Caki2 (cell line): ENCODE data around the gene SNCAIP. TPM values are rescaled to one million over a fixed set of nuclear protein-coding genes. Genes with fewer than 3 reads are reported as not detected.

ENCODE experiments used
- DNase-seq: peaks from one replicate; pipeline ENCODE4 v3.0.0-alpha.2; 2015; ENCODE audit warnings: low read depth
- in situ Hi-C: cut with HindIII; loops from 2 replicates; pipeline ENCODE4 v1.10.0; 2016; ENCODE audit warnings: low sequenced_read_pairs, low pct_unique_long_range_greater_than_20kb, mixed read lengths
- total RNA-seq: library from RNA; depleted of rRNA; stranded (reverse); fragments of >200 nt; shearing (Covaris generic); gene quantifications from 2 replicates; pipeline ENCODE4 v1.2.3, GENCODE V29; 2014; ENCODE audit warnings: low replicate concordance

The SNCAIP gene
- total RNA-seq, 1 experiment from 2014 or later: not detected

- no peak for DNase-seq
- in situ Hi-C loops: no loop called here
These were observed 508 bp upstream of the SNCAIP start for GRCh38 chr5:122311497-122311960.

DNA sequence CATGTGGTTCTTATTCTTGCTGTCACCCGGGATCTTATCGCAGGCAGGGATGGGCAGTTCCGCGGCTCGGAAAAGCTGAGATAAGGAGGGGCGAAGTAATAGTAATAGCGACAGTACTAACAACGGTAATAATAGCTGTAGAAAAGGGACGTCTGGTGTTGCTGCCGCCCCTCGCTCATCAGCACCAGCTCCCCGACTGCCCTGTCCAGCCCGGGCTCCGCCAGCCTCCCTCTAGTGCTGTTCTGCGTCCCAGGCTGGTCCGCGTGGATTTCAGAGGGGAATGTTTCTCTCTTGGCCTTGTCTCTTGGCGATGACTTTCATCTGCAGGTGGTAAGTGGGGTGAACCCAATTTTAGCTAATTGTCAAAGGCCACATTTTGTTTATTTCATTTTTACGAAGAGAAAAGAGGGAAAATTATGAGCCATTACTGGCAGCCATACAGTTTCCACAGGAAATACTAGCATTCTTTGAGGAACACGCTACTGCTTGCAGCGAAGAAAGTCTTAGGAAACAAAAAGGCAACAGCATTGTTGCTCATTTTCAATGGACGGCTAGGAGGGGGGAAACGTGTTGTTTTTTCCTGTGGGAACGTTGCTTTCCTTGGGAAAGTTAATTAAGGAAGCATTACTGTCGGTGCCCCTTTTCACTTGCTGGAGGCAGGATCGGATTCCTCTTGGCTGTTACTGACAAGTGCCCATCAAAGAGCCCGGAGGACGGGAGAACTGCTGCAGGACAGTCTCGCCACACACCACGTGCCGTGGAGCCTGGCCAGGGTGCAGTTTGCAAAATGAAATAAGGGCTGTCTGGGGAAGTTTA lies 762 bp downstream of the SNCAIP start:
- DNase-seq: no peak
- in situ Hi-C loops: no loop called here

- in situ Hi-C loops: no loop called here
These were observed 2.0 kb downstream of the SNCAIP start for GRCh38 chr5:122314036-122314435.

GRCh38 chr5:122315521-122315920 lies 3.5 kb downstream of the SNCAIP start:
- DNase-seq: no peak
- in situ Hi-C loops: no loop called here

More at GRCh38 chr5:122314036-122314435, 2.0 kb downstream of the SNCAIP start:
- no peak for DNase-seq

DNA sequence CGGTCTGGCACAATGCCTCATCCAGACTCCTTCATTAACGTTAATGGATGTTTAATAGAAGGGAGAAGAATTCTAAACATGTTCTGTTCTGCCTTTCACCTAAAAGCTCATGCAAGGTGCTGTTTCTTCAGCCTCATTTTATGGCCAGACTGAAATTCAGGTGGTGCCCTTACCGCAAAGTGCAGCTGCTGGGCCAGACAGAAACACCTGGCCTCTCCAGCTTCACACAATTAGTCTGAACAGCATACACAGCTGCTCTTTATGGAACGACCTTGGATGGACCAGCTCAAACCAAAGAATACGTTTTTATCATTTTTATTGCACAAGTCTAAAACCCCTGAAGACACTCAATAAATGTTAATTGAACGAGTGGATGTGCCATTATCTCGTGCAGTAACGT lies 4.6 kb downstream of the SNCAIP start:
- in situ Hi-C loops: no loop called here
- DNase-seq: no peak

GRCh38 chr5:122319897-122320296 lies 7.9 kb downstream of the SNCAIP start:
- no peak for DNase-seq
- in situ Hi-C loops: no loop called here

- DNase-seq: no peak
- in situ Hi-C loops: no loop called here
These were observed 9.9 kb downstream of the SNCAIP start for GRCh38 chr5:122321921-122322320.

DNA sequence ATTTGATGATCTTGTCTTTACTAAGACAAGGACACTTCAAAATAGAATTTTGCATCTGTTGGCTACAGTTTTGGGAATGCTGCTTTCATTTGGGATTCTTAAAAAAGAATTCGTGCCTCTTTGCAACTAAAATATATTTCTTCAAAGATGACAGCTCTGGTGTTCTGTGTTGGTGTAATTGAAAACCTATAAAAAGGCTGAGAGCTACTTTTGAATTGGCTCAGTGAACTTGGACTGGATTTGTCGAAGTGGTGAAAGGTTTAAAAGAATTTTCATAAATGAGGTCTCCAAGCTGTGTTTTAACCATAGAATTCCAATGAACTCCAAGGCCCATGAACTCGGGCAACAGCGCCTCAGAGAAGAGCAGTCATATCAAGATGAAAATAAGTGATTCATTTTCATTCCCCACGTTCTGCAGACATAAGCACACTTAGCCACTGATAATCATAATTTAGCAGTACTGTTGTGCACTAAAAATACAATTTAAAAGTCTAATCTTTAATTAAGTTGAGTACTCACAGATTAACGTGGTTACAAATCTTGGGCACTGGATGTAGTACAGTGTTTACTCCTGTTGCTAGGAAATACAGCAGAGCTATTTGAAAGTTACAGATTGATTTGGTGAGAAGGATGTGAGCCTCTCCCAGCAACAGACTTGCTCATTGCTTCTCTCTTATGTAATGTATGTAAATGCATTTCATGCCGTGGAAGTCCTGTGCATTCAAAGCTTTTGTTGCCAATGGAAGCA lies 10.9 kb downstream of the SNCAIP start:
- no peak for DNase-seq
- in situ Hi-C loops: no loop called here

GRCh38 chr5:122323738-122324137 lies 11.7 kb downstream of the SNCAIP start:
- DNase-seq: no peak
- in situ Hi-C loops: no loop called here

DNA sequence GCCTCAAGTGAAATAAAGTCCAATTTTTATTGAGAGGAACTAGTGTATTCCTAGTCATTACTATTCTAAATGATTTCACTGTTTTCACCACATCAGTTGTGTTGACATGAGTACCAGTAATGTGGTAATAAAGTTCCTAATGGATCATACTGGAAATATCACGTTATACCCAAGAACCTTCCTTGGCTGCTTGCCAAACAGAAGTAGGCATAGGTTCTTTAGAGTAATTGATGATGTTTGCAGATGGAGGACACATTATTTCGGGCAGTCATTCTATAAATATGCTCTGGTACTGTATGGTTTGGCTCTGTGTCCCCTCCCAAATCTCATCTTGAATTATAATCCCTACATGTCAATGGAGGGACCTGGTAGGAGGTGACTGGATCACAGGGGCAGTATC lies 15.1 kb downstream of the SNCAIP start:
- DNase-seq: no peak
- in situ Hi-C loops: no loop called here

- no peak for DNase-seq
- in situ Hi-C loops: no loop called here
These were observed 18.8 kb downstream of the SNCAIP start for GRCh38 chr5:122330881-122331280.

GRCh38 chr5:122332599-122333555 lies 20.8 kb downstream of the SNCAIP start:
- DNase-seq: no peak
- in situ Hi-C loops: no loop called here

DNA sequence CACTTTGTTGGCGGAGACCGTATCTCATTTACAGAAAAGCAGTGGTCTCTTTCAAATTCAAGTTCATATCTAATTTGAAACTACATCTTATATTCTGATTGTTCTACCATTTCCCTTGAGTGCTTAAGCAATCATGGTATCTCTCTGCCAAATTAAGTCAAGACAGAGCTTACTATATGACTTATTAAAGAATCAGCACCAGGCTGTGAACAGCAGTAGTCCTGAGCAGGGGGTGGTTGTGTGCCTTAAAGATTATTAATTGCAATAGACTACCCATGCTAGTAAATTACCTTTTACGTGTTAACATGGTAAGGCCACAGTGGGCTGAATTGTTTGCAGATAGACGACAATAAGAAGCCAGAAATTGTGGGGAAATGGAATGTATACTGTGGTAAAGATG lies 21.5 kb downstream of the SNCAIP start:
- in situ Hi-C loops: no loop called here
- no peak for DNase-seq

GRCh38 chr5:122339591-122339990 lies 27.6 kb downstream of the SNCAIP start:
- no peak for DNase-seq
- in situ Hi-C loops: no loop called here

DNA sequence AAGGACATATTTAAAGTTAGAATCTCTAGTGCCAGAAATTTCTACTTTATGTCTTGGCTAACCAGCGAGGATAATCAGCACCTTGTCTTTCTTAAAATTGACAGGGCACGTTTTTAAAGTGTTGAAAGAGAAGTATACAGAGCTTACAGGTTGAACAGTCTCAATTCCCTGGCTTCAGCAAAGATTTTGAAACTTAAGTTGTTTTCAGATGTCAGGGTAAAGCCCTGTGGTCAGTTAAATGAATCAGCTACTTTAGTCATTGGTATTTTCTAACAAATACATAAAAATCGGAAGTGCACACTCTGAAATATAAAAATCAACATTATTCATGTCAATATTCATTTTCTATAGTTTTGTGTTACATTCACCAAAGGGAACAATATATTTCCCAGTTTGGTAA lies 29.1 kb downstream of the SNCAIP start:
- in situ Hi-C loops: no loop called here
- no peak for DNase-seq

- in situ Hi-C loops: no loop called here
- DNase-seq: no peak
These were observed 30.2 kb downstream of the SNCAIP start for GRCh38 chr5:122342256-122342655.

GRCh38 chr5:122346897-122347581 lies 35.0 kb downstream of the SNCAIP start:
- no peak for DNase-seq
- in situ Hi-C loops: no loop called here

DNA sequence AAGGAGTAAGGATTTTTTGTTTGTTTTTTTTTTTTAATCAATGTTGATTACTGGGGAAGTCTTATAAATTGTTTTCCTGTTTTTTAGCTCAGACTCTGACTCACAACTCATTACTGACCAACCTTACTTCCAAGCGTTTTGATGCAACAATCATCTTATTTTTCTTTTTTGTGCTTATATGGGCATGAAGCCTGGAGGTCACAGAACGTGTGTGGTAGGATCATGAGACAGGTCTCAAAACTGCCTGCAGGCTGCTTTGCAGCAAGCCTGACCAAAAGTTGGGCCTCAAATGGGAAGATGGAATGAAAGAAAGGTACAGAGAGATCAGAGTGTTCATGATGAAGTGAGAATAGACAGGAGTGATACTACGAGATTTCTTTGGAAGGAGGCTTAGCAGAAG lies 38.5 kb downstream of the SNCAIP start:
- no peak for DNase-seq
- in situ Hi-C loops: no loop called here
